ENCODE results near the gene OR1N1. TPM values are rescaled to one million over a fixed set of nuclear protein-coding genes. Genes with fewer than 3 reads are reported as not detected.

The OR1N1 gene
- total RNA-seq, 1 donor from 2014 or later = not detected

GRCh38 chr9:122479062-122479461, 48.0 kb downstream of the OR1N1 start:
- no peak for DNase-seq (ENCODE audit: low read depth)
- no peak for FAIRE-seq
- Histone ChIP-seq H3K27me3 (ENCODE audit: control insufficient read depth, insufficient read depth, low read length) (no peaks in the 10 kb centered on the region), H3K36me3 (ENCODE audit: control insufficient read depth, insufficient read depth, low read length) (no peaks in the 10 kb centered on the region), H3K4me3 (ENCODE audit: low read depth, low read length) (no peak overlapping the region)
- no peak for TF ChIP-seq CTCF (IDR thresholded peaks at IDR 0.05; ENCODE audit: insufficient read depth, low read length, severe bottlenecking)

GRCh38 chr9:122477826-122478225, 49.3 kb downstream of the OR1N1 start, which contains the start of gene OR1J1:
Gene OR1J1, minus strand, starts transcription at chr9:122477926. Its CDS starts 0 bp downstream, at chr9:122477926.
- DNase-seq (ENCODE audit: low read depth) (no peak), FAIRE-seq (no peak)
- H3K27me3 ChIP-seq (ENCODE audit: control insufficient read depth, insufficient read depth, low read length) = no peaks in the 10 kb centered on the region
- TF ChIP-seq CTCF (IDR thresholded peaks at IDR 0.05; ENCODE audit: insufficient read depth, low read length, severe bottlenecking) = no peak
- H3K36me3 ChIP-seq (ENCODE audit: control insufficient read depth, insufficient read depth, low read length) = no peaks in the 10 kb centered on the region
- H3K4me3 ChIP-seq (ENCODE audit: low read depth, low read length) = no peak within 1 kb of the TSS

GRCh38 chr9:122477346-122477745, 49.7 kb downstream of the OR1N1 start:
- TF ChIP-seq CTCF (IDR thresholded peaks at IDR 0.05; ENCODE audit: insufficient read depth, low read length, severe bottlenecking) = no peak
- Histone ChIP-seq H3K36me3 (ENCODE audit: control insufficient read depth, insufficient read depth, low read length) (no peaks in the 10 kb centered on the region), H3K4me3 (ENCODE audit: low read depth, low read length) (no peak overlapping the region), H3K27me3 (ENCODE audit: control insufficient read depth, insufficient read depth, low read length) (no peaks in the 10 kb centered on the region)
- FAIRE-seq (no peak), DNase-seq (ENCODE audit: low read depth) (no peak)

Other genes starting within 250 kb of the OR1N1 start
- 0.77 and 1.3 TPM in 2 replicates for gene PTGS1, start 156.3 kb downstream of the OR1N1 start, total RNA-seq
- gene OR1J1, start 49.4 kb downstream of the OR1N1 start, total RNA-seq = not detected in 2 replicates
- gene OR1J2, start 16.5 kb downstream of the OR1N1 start, total RNA-seq = not detected in 2 replicates
- not detected in 2 replicates for gene OR1J4, start 8.2 kb downstream of the OR1N1 start, total RNA-seq
- not detected in 2 replicates for gene OR1N2, start 25.8 kb upstream of the OR1N1 start, total RNA-seq
- gene OR1L8, start 56.1 kb upstream of the OR1N1 start, total RNA-seq = not detected in 2 replicates
- not detected in 2 replicates for gene OR1Q1, start 87.4 kb upstream of the OR1N1 start, total RNA-seq
- not detected in 2 replicates for gene OR1B1, start 130.3 kb upstream of the OR1N1 start, total RNA-seq
- gene OR1L1, start 134.4 kb upstream of the OR1N1 start, total RNA-seq = not detected in 2 replicates
- gene OR1L3, start 147.8 kb upstream of the OR1N1 start, total RNA-seq = not detected in 2 replicates
- not detected in 2 replicates for gene OR1L4, start 196.7 kb upstream of the OR1N1 start, total RNA-seq
- not detected in 2 replicates for gene OR1L6, start 215.0 kb upstream of the OR1N1 start, total RNA-seq

Data from bronchial epithelial cell (primary cell).